GM23338 (cell line): Measurements from ENCODE around the gene IDUA. TPM values are rescaled to one million over a fixed set of nuclear protein-coding genes. Genes with fewer than 3 reads are reported as not detected.

ENCODE experiments used
- ATAC-seq: fragments of 200-7000 bp; cut with Tn5 transposase; 3 replicates; pipeline ENCODE4 v1.9.1; 2020
- DNase-seq: peaks from one replicate; pipeline ENCODE4 v3.0.0-alpha.2; 2015; ENCODE audit warnings: low spot score
- H2AFZ ChIP-seq: fragments of 200-600 bp; sonication (generic); 2 replicates; pipeline ENCODE4 v1.8.0; 2016; ENCODE audit warnings: antibody characterized with exemption, mild to moderate bottlenecking, moderate library complexity
- H3F3A ChIP-seq: fragments of 200-600 bp; sonication (generic); replicated peaks from 2 replicates; pipeline ENCODE4 v1.8.0; 2017; ENCODE audit warnings: antibody characterized with exemption, mixed run types, low read depth
- H3K27ac ChIP-seq: fragments of 200-600 bp; sonication (generic); 2 replicates; pipeline ENCODE4 v1.6.1; 2016; ENCODE audit warnings: low read depth
- H3K27me3 ChIP-seq: fragments of 200-600 bp; sonication (generic); 2 replicates; pipeline ENCODE4 v1.8.0; 2016; ENCODE audit warnings: mild to moderate bottlenecking, mixed run types, moderate library complexity; ENCODE audit not compliant: insufficient read depth
- H3K36me3 ChIP-seq: fragments of 200-600 bp; sonication (generic); 2 replicates; pipeline ENCODE4 v1.8.0; 2016; ENCODE audit warnings: mild to moderate bottlenecking; ENCODE audit not compliant: insufficient read depth
- H3K4me1 ChIP-seq: fragments of 200-600 bp; sonication (generic); 2 replicates; pipeline ENCODE4 v1.8.0; 2016; ENCODE audit warnings: mild to moderate bottlenecking, moderate library complexity; ENCODE audit not compliant: insufficient read depth
- H3K4me2 ChIP-seq: fragments of 200-600 bp; sonication (generic); 2 replicates; pipeline ENCODE4 v1.7.1; 2017; ENCODE audit warnings: mixed run types
- H3K4me3 ChIP-seq: fragments of 200-600 bp; sonication (generic); 2 replicates; pipeline ENCODE4 v1.6.1; 2016; ENCODE audit warnings: mixed run types
- H3K79me2 ChIP-seq: fragments of 200-600 bp; sonication (generic); replicated peaks from 2 replicates; pipeline ENCODE4 v1.8.0; 2017; ENCODE audit warnings: mild to moderate bottlenecking; ENCODE audit not compliant: insufficient read depth
- H3K9me2 ChIP-seq: fragments of 200-600 bp; sonication (generic); 2 replicates; pipeline ENCODE4 v1.8.0; 2017; ENCODE audit not compliant: insufficient read depth
- H4K20me1 ChIP-seq: fragments of 200-600 bp; sonication (generic); replicated peaks from 2 replicates; pipeline ENCODE4 v1.8.0; 2017; ENCODE audit warnings: mild to moderate bottlenecking; ENCODE audit not compliant: insufficient read depth
- H3K27ac Mint-ChIP-seq: 2 replicates; pipeline ENCODE4 v1.8.0; 2020; ENCODE audit warnings: inconsistent platforms, mild to moderate bottlenecking, moderate library complexity, mixed read lengths
- H3K27me3 Mint-ChIP-seq: 3 replicates; pipeline ENCODE4 v1.8.0; 2022; ENCODE audit warnings: low read depth, mild to moderate bottlenecking, moderate library complexity, mixed read lengths, inconsistent platforms; ENCODE audit not compliant: insufficient read depth, poor library complexity
- H3K36me3 Mint-ChIP-seq: 3 replicates; pipeline ENCODE4 v1.8.0; 2021; ENCODE audit warnings: low read depth, mild to moderate bottlenecking, inconsistent platforms, moderate library complexity, mixed read lengths
- H3K4me1 Mint-ChIP-seq: 3 replicates; pipeline ENCODE4 v1.8.0; 2020; ENCODE audit warnings: mild to moderate bottlenecking, inconsistent platforms, mixed read lengths
- H3K4me3 Mint-ChIP-seq: 3 replicates; pipeline ENCODE4 v1.8.0; 2021; ENCODE audit warnings: moderate library complexity, mild to moderate bottlenecking, inconsistent platforms, mixed read lengths
- H3K9me3 Mint-ChIP-seq: 3 replicates; pipeline ENCODE4 v1.8.0; 2020; ENCODE audit warnings: moderate library complexity, mild to moderate bottlenecking, inconsistent platforms, mixed read lengths
- CREB1 ChIP-seq: fragments of 250-450 bp; sonication (Bioruptor Pico); IDR thresholded peaks from 2 replicates; pipeline ENCODE4 v1.5.0; 2020; ENCODE audit warnings: low read depth, mild to moderate bottlenecking, moderate library complexity
- CTCF ChIP-seq, 2 experiments: fragments of 200-600 bp in 1 of 2; sonication (generic) in 1 of 2; conservative IDR thresholded peaks; 2 replicates each; pipeline versions ENCODE4 v1.5.1 to v1.6.1; 2016 to 2017; ENCODE audit warnings: antibody characterized with exemption in 2 of 2, low read depth in 2 of 2, mild to moderate bottlenecking in 2 of 2, moderate library complexity in 1 of 2
- ETS1 ChIP-seq: IDR thresholded peaks from 2 replicates; pipeline ENCODE4 v1.6.1; 2016; ENCODE audit warnings: antibody characterized with exemption
- EZH2 ChIP-seq: fragments of 200-600 bp; sonication (generic); IDR thresholded peaks from one replicate; pipeline ENCODE4 v1.8.0; 2017; ENCODE audit warnings: antibody characterized with exemption, mild to moderate bottlenecking, low read depth; ENCODE audit not compliant: unreplicated experiment
- EZH2phosphoT487 ChIP-seq: fragments of 200-600 bp; sonication (generic); IDR thresholded peaks from one replicate; pipeline ENCODE4 v1.8.1; 2018; ENCODE audit warnings: antibody characterized with exemption; ENCODE audit not compliant: unreplicated experiment
- JUNB ChIP-seq: IDR thresholded peaks from one replicate; pipeline ENCODE4 v1.6.1; 2016; ENCODE audit warnings: antibody characterized with exemption; ENCODE audit not compliant: unreplicated experiment
- NANOG ChIP-seq: IDR thresholded peaks from 2 replicates; pipeline ENCODE4 v1.6.1; 2016; ENCODE audit warnings: antibody characterized with exemption, borderline replicate concordance
- POLR2AphosphoS5 ChIP-seq: IDR thresholded peaks from 2 replicates; pipeline ENCODE4 v1.6.1; 2016; ENCODE audit warnings: antibody characterized with exemption, low read depth
- STAT1 ChIP-seq: IDR thresholded peaks from one replicate; pipeline ENCODE4 v1.6.1; 2016; ENCODE audit warnings: antibody characterized with exemption; ENCODE audit not compliant: unreplicated experiment
- ZNF114 ChIP-seq: fragments of 250-450 bp; sonication (Bioruptor Pico); IDR thresholded peaks from 2 replicates; pipeline ENCODE4 v1.5.0; 2020; ENCODE audit warnings: mild to moderate bottlenecking, moderate library complexity
- ZNF331 ChIP-seq: fragments of 250-450 bp; sonication (Bioruptor Pico); IDR thresholded peaks from 2 replicates; pipeline ENCODE4 v1.5.0; 2020; ENCODE audit warnings: low read depth, mild to moderate bottlenecking, moderate library complexity
- polyA plus RNA-seq: library from polyadenylated mRNA; unstranded; fragments of >200 nt; fragmentation: Nextera tagmentation; extraction: Ambion mirVana; gene quantifications from 2 replicates; pipeline ENCODE4 v1.2.1, GENCODE V29; 2016
- total RNA-seq: library from RNA; depleted of rRNA; stranded (reverse); fragments of >200 nt; shearing (Covaris generic); gene quantifications from 2 replicates; pipeline ENCODE4 v1.2.3, GENCODE V29; 2014
- TF ChIP-seq, protein P1 (sequence below): fragments of 250-450 bp; sonication (Bioruptor Pico); IDR thresholded peaks from 2 replicates; pipeline ENCODE4 v1.5.0; 2020; ENCODE audit warnings: mild to moderate bottlenecking, moderate library complexity
- TF ChIP-seq, protein P2 (sequence below): IDR thresholded peaks from one replicate; pipeline ENCODE4 v1.6.1; 2018; ENCODE audit warnings: antibody characterized with exemption; ENCODE audit not compliant: unreplicated experiment

IDUA gene
- total and polyA plus RNA-seq, 2 experiments from 2014 or later, result 1.3 to 6.1 TPM

- peaks cover 16% of the 10 kb centered on the region for H3K27me3 Mint-ChIP-seq
- DNase-seq (no peak), ATAC-seq (no peak)
- no peaks in the 10 kb centered on the region for H3K36me3 ChIP-seq
- H2AFZ ChIP-seq, result peak overlapping the region; percentile 78; the same call in 1 of the 2 replicates
- no peaks in the 10 kb centered on the region for H3K4me1 ChIP-seq
- H3K4me3 ChIP-seq, result no peak overlapping the region
- no peaks in the 10 kb centered on the region for H4K20me1 ChIP-seq
- no peak overlapping the region for H3K27ac Mint-ChIP-seq
- TF ChIP-seq, protein P1, sequence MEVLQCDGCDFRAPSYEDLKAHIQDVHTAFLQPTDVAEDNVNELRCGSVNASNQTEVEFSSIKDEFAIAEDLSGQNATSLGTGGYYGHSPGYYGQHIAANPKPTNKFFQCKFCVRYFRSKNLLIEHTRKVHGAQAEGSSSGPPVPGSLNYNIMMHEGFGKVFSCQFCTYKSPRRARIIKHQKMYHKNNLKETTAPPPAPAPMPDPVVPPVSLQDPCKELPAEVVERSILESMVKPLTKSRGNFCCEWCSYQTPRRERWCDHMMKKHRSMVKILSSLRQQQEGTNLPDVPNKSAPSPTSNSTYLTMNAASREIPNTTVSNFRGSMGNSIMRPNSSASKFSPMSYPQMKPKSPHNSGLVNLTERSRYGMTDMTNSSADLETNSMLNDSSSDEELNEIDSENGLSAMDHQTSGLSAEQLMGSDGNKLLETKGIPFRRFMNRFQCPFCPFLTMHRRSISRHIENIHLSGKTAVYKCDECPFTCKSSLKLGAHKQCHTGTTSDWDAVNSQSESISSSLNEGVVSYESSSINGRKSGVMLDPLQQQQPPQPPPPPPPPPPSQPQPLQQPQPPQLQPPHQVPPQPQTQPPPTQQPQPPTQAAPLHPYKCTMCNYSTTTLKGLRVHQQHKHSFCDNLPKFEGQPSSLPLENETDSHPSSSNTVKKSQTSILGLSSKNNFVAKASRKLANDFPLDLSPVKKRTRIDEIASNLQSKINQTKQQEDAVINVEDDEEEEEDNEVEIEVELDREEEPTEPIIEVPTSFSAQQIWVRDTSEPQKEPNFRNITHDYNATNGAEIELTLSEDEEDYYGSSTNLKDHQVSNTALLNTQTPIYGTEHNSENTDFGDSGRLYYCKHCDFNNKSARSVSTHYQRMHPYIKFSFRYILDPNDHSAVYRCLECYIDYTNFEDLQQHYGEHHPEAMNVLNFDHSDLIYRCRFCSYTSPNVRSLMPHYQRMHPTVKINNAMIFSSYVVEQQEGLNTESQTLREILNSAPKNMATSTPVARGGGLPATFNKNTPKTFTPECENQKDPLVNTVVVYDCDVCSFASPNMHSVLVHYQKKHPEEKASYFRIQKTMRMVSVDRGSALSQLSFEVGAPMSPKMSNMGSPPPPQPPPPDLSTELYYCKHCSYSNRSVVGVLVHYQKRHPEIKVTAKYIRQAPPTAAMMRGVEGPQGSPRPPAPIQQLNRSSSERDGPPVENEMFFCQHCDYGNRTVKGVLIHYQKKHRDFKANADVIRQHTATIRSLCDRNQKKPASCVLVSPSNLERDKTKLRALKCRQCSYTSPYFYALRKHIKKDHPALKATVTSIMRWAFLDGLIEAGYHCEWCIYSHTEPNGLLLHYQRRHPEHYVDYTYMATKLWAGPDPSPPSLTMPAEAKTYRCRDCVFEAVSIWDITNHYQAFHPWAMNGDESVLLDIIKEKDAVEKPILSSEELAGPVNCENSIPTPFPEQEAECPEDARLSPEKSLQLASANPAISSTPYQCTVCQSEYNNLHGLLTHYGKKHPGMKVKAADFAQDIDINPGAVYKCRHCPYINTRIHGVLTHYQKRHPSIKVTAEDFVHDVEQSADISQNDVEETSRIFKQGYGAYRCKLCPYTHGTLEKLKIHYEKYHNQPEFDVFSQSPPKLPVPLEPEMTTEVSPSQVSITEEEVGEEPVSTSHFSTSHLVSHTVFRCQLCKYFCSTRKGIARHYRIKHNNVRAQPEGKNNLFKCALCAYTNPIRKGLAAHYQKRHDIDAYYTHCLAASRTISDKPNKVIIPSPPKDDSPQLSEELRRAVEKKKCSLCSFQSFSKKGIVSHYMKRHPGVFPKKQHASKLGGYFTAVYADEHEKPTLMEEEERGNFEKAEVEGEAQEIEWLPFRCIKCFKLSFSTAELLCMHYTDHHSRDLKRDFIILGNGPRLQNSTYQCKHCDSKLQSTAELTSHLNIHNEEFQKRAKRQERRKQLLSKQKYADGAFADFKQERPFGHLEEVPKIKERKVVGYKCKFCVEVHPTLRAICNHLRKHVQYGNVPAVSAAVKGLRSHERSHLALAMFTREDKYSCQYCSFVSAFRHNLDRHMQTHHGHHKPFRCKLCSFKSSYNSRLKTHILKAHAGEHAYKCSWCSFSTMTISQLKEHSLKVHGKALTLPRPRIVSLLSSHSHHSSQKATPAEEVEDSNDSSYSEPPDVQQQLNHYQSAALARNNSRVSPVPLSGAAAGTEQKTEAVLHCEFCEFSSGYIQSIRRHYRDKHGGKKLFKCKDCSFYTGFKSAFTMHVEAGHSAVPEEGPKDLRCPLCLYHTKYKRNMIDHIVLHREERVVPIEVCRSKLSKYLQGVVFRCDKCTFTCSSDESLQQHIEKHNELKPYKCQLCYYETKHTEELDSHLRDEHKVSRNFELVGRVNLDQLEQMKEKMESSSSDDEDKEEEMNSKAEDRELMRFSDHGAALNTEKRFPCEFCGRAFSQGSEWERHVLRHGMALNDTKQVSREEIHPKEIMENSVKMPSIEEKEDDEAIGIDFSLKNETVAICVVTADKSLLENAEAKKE (CRISPR knock-in tag), result no peak
- TF ChIP-seq EZH2 (no peak), JUNB (no peak), EZH2phosphoT487 (no peak), ZNF331 (CRISPR knock-in tag) (no peak), CREB1 (CRISPR knock-in tag) (no peak), CTCF (conservative IDR thresholded peaks at IDR 0.05; ENCODE audit: low read depth in 2 of 2) (no peak), ZNF114 (CRISPR knock-in tag) (no peak), ETS1 (no peak), STAT1 (no peak), NANOG (no peak), POLR2AphosphoS5 (no peak)
- TF ChIP-seq, protein P2, sequence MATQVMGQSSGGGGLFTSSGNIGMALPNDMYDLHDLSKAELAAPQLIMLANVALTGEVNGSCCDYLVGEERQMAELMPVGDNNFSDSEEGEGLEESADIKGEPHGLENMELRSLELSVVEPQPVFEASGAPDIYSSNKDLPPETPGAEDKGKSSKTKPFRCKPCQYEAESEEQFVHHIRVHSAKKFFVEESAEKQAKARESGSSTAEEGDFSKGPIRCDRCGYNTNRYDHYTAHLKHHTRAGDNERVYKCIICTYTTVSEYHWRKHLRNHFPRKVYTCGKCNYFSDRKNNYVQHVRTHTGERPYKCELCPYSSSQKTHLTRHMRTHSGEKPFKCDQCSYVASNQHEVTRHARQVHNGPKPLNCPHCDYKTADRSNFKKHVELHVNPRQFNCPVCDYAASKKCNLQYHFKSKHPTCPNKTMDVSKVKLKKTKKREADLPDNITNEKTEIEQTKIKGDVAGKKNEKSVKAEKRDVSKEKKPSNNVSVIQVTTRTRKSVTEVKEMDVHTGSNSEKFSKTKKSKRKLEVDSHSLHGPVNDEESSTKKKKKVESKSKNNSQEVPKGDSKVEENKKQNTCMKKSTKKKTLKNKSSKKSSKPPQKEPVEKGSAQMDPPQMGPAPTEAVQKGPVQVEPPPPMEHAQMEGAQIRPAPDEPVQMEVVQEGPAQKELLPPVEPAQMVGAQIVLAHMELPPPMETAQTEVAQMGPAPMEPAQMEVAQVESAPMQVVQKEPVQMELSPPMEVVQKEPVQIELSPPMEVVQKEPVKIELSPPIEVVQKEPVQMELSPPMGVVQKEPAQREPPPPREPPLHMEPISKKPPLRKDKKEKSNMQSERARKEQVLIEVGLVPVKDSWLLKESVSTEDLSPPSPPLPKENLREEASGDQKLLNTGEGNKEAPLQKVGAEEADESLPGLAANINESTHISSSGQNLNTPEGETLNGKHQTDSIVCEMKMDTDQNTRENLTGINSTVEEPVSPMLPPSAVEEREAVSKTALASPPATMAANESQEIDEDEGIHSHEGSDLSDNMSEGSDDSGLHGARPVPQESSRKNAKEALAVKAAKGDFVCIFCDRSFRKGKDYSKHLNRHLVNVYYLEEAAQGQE, result no peak
- H3K79me2 ChIP-seq, result no peaks in the 10 kb centered on the region
- no peaks in the 10 kb centered on the region for H3K27me3 ChIP-seq
- no peak overlapping the region for H3K4me2 ChIP-seq
- peaks cover 3% of the 10 kb centered on the region; the same call in 2 of the 3 replicates for H3K9me3 Mint-ChIP-seq
- H3K36me3 Mint-ChIP-seq, result peaks cover 3% of the 10 kb centered on the region; the same call in 1 of the 3 replicates
- H3K4me3 Mint-ChIP-seq, result no peak overlapping the region
- no peak overlapping the region for H3K27ac ChIP-seq
- peaks cover 13% of the 10 kb centered on the region for H3K4me1 Mint-ChIP-seq
- H3F3A ChIP-seq, result no peaks in the 10 kb centered on the region
- no peaks in the 10 kb centered on the region for H3K9me2 ChIP-seq
These were observed 57.8 kb downstream of the IDUA start for GRCh38 chr4:1044469-1045192.
